Fibroblast of the aortic adventitia (primary cell): ENCODE data around the gene TFAM. TPM values are rescaled to one million over a fixed set of nuclear protein-coding genes. Genes with fewer than 3 reads are reported as not detected.
A peak's percentile ranks its signal among the peaks of the same experiment; 100 is the strongest.

Source experiments
- DNase-seq: peaks from one replicate; pipeline ENCODE4 v3.0.0-alpha.2; 2010; ENCODE audit warnings: low read depth
- H3K4me3 ChIP-seq: 2 replicates; pipeline ENCODE4 v1.5.1; 2011; ENCODE audit warnings: low read depth, mild to moderate bottlenecking, control low read depth, low read length, moderate library complexity
- CTCF ChIP-seq: IDR thresholded peaks from 2 replicates; pipeline ENCODE4 v1.5.1; 2011; ENCODE audit warnings: mild to moderate bottlenecking, low read length, control low read depth, inconsistent platforms; ENCODE audit not compliant: insufficient read depth
- total RNA-seq: library from RNA; depleted of rRNA; stranded (reverse); fragments of >200 nt; gene quantifications from 2 replicates; pipeline ENCODE4 v1.2.3, GENCODE V29; 2012; ENCODE audit warnings: low replicate concordance

TFAM gene
- total RNA-seq, 1 donor, result 24.9 TPM

- DNase-seq, result peak; percentile 66
- H3K4me3 ChIP-seq, result no peak overlapping the region
- TF ChIP-seq CTCF, result no peak
Measured at GRCh38 chr10:58431903-58432302, 46.7 kb downstream of the TFAM start.

GRCh38 chr10:58433066-58433465 is 47.9 kb downstream of the TFAM start:
- DNase-seq, result peak; percentile 47
- H3K4me3 ChIP-seq, result no peak overlapping the region
- no peak for TF ChIP-seq CTCF

- no peak for TF ChIP-seq CTCF
- no peak for DNase-seq
- H3K4me3 ChIP-seq, result no peak overlapping the region
Measured at GRCh38 chr10:58433571-58433970, 48.4 kb downstream of the TFAM start.

- peak; percentile 97 for DNase-seq
- TF ChIP-seq CTCF, result peak; percentile 11
- no peak overlapping the region for H3K4me3 ChIP-seq
Measured at GRCh38 chr10:58435297-58435985, 50.2 kb downstream of the TFAM start.

DNA sequence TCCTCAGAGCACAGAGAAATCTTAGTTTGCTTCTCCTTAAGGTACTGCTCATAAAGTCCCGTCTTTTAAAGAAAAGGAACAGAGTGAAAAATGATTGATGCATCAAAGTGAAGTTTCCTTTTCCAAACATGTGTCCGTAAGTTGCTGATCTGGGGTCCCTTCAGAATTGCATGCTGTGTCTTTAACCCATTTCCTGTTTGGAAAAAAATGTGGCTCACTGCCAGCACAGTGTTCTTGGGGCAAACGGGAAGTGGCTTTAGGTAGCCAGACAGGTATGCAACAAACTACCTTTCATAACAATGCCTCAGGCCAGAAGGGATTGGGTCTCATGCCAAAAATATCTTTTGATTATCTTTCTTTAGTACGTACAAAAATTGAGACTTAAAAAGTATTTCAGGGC is 50.9 kb downstream of the TFAM start:
- no peak for TF ChIP-seq CTCF
- H3K4me3 ChIP-seq, result no peak overlapping the region
- DNase-seq, result no peak

GRCh38 chr10:58438340-58438871 is 53.2 kb downstream of the TFAM start:
- TF ChIP-seq CTCF, result no peak
- H3K4me3 ChIP-seq, result no peak overlapping the region
- peak; percentile 92 for DNase-seq

DNA sequence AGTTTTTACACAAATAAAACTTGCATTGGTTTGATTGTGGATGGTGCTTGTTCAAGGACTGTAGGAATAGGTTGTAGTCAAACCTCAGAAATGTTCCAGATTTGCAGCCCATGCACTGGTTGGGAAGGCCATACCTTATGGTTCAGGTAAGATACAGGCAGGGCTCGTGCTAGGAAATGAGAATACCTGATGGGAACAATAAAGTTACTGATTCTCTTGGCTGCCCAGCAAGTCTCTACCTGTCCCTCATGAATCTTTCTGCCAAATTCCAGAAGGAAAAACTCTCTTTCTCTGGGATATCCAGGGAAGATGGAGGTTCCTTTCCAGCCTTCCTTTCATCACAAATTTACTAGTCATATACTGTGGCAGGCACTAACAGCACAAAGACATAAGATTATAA is 53.8 kb downstream of the TFAM start:
- no peak overlapping the region for H3K4me3 ChIP-seq
- DNase-seq, result no peak
- TF ChIP-seq CTCF, result no peak
